TTC549 (cell line): ENCODE results near the gene FMNL1.
A peak's percentile ranks its signal among the peaks of the same experiment; 100 is the strongest.
"Not testable (repeated sequence)": the region's sequence is repeated elsewhere in the genome, so short reads cannot be mapped to it uniquely, and the experiment has no call there.

ENCODE experiments used
- FAIRE-seq: peaks from 2 replicates; lab custom pipeline; 2012; peaks lifted over from hg19 to GRCh38; lab: Jason Lieb, UNC

FMNL1 gene

GRCh38 chr17:45221081-45222013 lies at the start of gene FMNL1:
Gene FMNL1, plus strand, starts transcription at chr17:45221885. Its CDS starts 240 bp downstream, at chr17:45222125.
- FAIRE-seq, result no peak

- FAIRE-seq, result no peak
Observed at GRCh38 chr17:45172232-45172540, 49.5 kb upstream of the FMNL1 start.

GRCh38 chr17:45172541-45173286 lies 49.0 kb upstream of the FMNL1 start:
- FAIRE-seq, result no peak

DNA sequence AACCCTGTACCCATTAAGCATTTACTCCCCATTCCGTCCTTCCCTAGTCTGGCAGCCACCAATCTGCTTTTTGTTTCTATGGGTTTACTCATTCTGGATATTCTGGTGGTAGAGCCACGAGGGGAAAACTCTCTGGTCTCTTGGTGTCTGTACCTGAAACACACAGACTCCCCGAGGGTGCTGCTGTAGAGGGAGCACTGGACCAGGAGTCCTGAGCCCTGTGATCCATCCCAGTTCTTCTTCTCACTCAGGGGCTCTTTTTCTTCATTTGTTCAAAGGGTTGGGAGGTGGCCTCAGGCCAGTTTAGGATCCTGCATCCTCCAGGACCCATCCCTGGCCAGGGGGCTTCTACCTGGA lies 45.9 kb upstream of the FMNL1 start:
- FAIRE-seq, result no peak

- no peak for FAIRE-seq
Observed at GRCh38 chr17:45177563-45177962, 44.1 kb upstream of the FMNL1 start.

DNA sequence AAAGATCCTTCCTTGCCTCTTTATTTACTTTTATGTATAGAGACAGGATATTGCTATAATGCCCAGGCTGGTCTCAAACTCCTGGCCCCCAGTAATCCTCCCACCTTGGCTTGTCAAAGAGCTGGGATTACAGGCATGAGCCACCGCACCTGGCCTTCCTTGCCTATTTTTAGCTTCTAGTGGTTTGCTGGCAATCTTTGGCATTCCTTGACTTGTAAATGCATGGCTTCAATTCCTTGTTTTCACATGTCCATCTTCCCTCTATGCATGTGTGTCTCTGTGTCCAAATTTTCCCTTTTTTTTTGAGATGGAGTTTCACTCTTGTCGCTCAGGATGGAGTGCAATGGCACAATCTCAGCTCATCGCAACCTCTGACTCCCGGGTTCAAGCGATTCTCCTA lies 37.5 kb upstream of the FMNL1 start:
- no peak for FAIRE-seq

- FAIRE-seq, result no peak
Observed at GRCh38 chr17:45186801-45187354, 34.8 kb upstream of the FMNL1 start.

- no peak for FAIRE-seq
Observed at GRCh38 chr17:45189009-45189408, 32.7 kb upstream of the FMNL1 start.

- FAIRE-seq, result no peak
Observed at GRCh38 chr17:45190503-45191255, 31.0 kb upstream of the FMNL1 start.

DNA sequence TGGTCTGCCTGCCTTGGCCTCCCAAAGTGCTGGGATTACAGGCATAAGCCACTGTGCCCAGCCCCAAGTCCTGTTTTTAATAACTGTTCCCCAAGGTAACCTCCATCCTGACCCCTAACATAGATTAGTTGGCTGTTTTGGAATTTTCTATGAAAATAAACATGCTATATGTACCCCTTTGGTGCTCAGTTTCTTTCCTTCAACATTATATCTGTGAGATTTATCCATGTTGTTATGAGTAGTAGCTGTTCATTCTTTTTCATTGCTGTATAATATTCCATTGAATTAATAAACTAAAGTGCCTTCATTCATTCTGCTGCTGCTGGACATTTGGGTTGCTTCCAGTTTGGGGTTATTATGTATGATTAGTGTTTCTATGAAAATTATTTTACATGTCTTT lies 26.3 kb upstream of the FMNL1 start:
- no peak for FAIRE-seq

DNA sequence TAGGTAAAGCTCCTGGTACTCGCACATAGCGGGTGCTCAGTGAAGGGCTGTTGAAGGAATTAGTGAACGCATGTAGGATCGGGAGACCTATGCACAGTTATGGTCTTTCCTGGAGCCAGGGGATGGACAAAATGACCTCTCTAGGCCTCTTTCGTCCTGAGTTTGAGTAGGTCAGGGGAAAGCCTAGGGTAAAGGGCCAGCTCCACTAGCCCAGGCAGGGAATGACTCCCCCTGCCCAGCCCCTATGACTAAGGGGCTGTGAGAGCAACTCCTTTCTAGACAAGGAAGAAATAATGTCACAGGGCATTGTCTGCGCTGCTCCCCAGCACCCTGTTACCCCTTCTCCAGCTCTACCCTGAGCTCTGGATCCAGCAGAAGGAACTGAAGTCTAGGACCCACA lies 24.6 kb upstream of the FMNL1 start:
- FAIRE-seq, result no peak

- FAIRE-seq, result no peak
Observed at GRCh38 chr17:45197555-45198334, 23.9 kb upstream of the FMNL1 start.

GRCh38 chr17:45200701-45201100 lies 21.0 kb upstream of the FMNL1 start:
- no peak for FAIRE-seq

DNA sequence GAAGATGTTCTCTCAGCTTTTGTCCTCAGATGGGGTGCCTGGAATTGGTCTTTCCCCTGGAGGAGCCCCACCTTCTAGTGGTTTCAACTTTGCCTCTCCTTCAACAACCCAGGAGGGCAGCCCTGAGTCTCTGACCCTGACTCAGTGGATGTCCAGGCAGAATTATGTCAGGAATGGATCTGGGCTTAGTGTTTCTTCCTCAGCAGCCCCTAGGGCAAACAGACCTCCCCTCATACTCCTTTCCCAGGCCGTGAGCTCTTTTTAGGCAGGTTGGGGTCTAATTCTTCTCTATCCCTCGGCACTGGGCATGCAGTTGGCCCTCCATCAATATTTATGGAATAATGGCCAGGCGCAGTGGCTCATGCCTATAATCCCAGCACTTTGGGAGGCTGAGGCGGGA lies 20.2 kb upstream of the FMNL1 start:
- no peak for FAIRE-seq

DNA sequence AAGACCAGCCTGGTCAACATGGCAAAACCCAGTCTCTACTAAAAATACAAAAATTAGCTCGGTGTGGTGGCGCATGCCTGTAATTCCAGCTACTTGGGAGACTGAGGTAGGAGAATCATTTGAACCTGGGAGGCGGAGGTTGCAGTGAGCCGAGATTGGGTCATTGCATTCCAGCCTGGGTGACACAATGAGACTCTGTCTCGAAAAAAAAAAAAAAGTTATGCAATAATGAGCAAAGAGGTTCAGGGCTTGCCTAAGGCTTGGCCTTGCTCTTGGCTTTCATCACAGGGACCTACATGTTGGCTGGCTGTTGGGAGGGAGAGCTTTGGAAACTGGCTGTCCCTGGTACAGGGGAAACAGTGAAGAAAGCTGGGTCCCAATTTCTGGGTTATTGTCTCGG lies 19.8 kb upstream of the FMNL1 start:
- FAIRE-seq, result not testable (repeated sequence)

GRCh38 chr17:45218895-45219661 lies 2.6 kb upstream of the FMNL1 start:
- FAIRE-seq, result peak; percentile 60

DNA sequence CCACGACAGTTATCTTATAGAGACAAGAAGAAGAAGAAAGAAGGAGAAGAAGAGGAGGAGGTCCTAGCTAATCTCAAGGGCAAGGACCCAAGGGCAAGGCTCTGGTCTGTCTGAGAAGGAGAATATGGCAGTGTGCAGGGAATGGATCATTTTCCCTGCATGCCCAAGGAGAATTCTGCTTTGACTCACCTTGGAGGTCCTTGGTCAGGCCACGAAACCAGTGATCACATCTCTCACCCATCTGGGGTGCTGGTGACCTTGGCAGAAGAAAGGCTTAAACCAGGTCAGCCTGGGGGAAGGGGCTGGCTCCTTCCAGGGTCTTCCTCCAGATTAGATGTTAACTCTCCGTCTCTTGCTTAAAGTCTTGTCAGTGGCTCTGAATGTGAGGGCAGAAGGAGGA lies 1.6 kb upstream of the FMNL1 start:
- no peak for FAIRE-seq

- FAIRE-seq, result no peak
Observed at GRCh38 chr17:45222014-45222288, 266 bp downstream of the FMNL1 start.

DNA sequence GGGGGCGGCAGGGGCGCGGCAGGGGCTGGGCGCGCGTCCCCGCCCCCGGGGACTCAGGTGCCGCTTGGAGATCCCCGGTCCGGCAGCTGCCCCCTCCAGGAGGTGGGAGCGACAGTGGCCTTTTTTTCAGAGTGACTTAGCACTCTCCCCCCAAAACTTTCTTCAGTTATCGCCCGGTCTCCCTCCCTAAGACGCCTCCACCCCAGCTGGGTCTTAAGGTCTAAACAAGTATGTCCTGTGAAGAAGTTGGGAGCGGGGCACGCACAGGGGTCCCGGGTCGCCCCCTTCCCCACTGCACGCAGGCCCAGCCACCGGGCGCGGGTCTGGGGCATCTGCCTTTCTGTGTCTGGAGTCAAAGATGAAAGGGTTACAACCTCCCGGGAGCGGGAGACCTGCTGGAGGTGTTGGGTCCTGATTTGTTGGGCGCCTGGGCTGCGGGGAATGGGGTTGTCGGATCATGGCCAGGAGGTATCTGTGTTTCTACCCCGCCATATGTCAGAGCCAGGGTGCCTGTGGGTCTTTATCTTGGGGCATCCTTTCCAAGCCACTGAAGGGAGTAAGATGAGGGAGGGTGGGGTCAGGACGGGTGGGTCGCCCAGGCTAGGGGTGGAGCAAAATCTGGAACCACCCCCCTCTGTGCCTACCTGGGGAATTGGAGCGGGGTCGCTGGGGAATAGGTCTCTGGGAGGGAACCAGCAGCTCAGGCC lies 757 bp downstream of the FMNL1 start:
- FAIRE-seq, result no peak

DNA sequence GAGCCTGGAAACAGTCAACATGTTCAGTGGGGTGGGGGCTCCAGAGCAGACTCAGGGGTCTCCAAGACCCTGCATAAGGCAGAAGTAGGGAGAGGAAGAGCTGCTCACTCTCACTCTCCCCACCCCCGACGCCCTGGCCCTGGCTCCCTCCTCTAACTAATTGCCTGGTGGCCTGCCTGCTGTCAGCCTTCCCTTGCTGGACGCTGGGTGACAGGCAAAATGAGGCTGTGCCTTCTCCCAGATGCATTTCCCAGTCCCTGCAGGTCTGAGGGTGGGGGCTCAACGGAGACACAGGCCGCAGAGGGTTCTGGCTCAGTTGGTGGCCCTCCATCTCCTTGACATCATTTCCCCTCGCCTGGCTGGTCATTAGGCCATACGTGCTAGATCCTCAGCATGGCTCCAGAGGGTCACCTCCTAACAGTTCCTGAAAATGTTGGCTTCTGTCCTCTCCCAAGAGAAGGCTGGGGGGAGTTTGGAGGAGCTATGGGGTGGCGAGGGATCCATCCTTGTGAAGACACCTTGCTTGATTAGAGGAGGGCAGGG lies 1.4 kb downstream of the FMNL1 start:
- FAIRE-seq, result no peak
